Measurements from ENCODE around the gene LCE7A.

The LCE7A gene

DNA sequence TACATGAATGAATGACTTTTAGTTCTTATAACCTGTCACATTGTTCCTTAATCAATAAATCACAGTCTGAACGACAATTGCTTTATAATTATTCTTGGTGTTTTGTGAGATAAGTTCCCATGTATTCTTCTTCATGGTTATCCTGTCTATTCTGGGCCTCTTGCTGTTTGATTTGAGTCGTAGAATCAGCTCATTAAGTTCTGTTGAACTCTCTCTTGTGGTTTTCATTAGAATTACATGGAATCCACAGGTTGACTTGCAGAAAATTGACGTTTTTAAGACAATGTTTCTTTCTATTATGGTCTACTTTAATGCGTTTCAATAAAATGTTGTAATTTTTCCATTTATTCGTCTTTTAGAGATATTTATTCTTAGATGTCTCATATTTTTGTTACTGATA, 36.5 kb upstream of the LCE7A start:
- Histone ChIP-seq H3K9ac (ENCODE audit: low read length) (no peak overlapping the region), H3K4me2 (ENCODE audit: low read length) (no peak overlapping the region), H2BK120ac (ENCODE audit: insufficient read depth, low read length, poor library complexity) (no peak overlapping the region), H3K14ac (ENCODE audit: low read length) (no peak overlapping the region), H3K18ac (ENCODE audit: low read length) (no peak overlapping the region), H2AFZ (ENCODE audit: insufficient read depth, low read length, poor library complexity) (no peak overlapping the region), H3K23ac (ENCODE audit: low read length) (no peak overlapping the region), H3K36me3 (ENCODE audit: control insufficient read depth in 1 of 2, insufficient read depth in 2 of 2, low read length in 2 of 2) (no peaks in the 10 kb centered on the region), H2AK5ac (ENCODE audit: low read length) (no peak overlapping the region), H3K79me1 (ENCODE audit: low read length) (no peaks in the 10 kb centered on the region), H3K27ac (ENCODE audit: low read depth, low read length) (no peak overlapping the region), H4K91ac (ENCODE audit: low read depth, low read length) (no peak overlapping the region), H4K8ac (ENCODE audit: low read depth, low read length) (no peak overlapping the region), H2BK12ac (ENCODE audit: low read length) (no peak overlapping the region), H3K4ac (ENCODE audit: low read depth, low read length) (no peak overlapping the region), H3K9me3 (ENCODE audit: insufficient read depth, low read depth, low read length) (peaks cover 13% of the 10 kb centered on the region), H3K4me3 (ENCODE audit: low read depth, low read length) (no peak overlapping the region), H2BK5ac (ENCODE audit: low read depth, low read length, poor library complexity) (no peak overlapping the region), H3K79me2 (ENCODE audit: control insufficient read depth, insufficient read depth, low read length, poor library complexity) (no peaks in the 10 kb centered on the region), H3K4me1 (ENCODE audit: control insufficient read depth in 1 of 2, insufficient read depth in 2 of 2, low read length in 2 of 2) (no peaks in the 10 kb centered on the region), H3K27me3 (ENCODE audit: insufficient read depth, low read length) (no peaks in the 10 kb centered on the region), H4K12ac (ENCODE audit: low read depth, low read length) (no peak overlapping the region)
- no CpG with 5 or more reads among the region's 5 CpGs for WGBS (ENCODE audit: extremely low coverage, insufficient coverage, insufficient read length)
- no peak for DNase-seq

DNA sequence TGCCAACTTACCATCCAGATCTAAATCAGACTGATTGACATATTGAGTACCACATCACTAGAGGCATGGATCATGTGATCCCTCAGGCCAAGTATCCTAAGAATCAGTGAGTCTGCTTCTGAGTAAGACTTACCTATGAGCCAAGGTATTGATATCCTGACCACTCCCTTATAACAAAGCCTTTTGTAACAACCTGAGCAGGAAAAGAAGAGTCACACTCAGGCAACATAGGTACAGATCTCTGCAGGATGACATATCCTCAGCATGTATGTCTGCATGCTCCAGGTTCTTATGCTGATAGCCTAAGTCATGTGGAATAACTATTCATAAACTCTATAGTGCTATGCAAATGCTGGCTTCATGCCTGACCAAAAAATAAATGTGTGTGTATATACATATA, 34.8 kb upstream of the LCE7A start:
- no peak overlapping the region for H4K8ac ChIP-seq (ENCODE audit: low read depth, low read length)
- no peak overlapping the region for H2BK12ac ChIP-seq (ENCODE audit: low read length)
- no peak overlapping the region for H3K9ac ChIP-seq (ENCODE audit: low read length)
- peaks cover 8% of the 10 kb centered on the region for H3K9me3 ChIP-seq (ENCODE audit: insufficient read depth, low read depth, low read length)
- H3K4me3 ChIP-seq (ENCODE audit: low read depth, low read length) = no peak overlapping the region
- H3K27me3 ChIP-seq (ENCODE audit: insufficient read depth, low read length) = no peaks in the 10 kb centered on the region
- no peak overlapping the region for H3K27ac ChIP-seq (ENCODE audit: low read depth, low read length)
- H3K23ac ChIP-seq (ENCODE audit: low read length) = no peak overlapping the region
- H2BK5ac ChIP-seq (ENCODE audit: low read depth, low read length, poor library complexity) = no peak overlapping the region
- no peaks in the 10 kb centered on the region for H3K79me2 ChIP-seq (ENCODE audit: control insufficient read depth, insufficient read depth, low read length, poor library complexity)
- no peak overlapping the region for H3K14ac ChIP-seq (ENCODE audit: low read length)
- no peaks in the 10 kb centered on the region for H3K79me1 ChIP-seq (ENCODE audit: low read length)
- no peak overlapping the region for H3K4ac ChIP-seq (ENCODE audit: low read depth, low read length)
- H3K36me3 ChIP-seq (ENCODE audit: control insufficient read depth in 1 of 2, insufficient read depth in 2 of 2, low read length in 2 of 2) = no peaks in the 10 kb centered on the region
- H3K4me1 ChIP-seq (ENCODE audit: control insufficient read depth in 1 of 2, insufficient read depth in 2 of 2, low read length in 2 of 2) = no peaks in the 10 kb centered on the region
- no peak overlapping the region for H4K91ac ChIP-seq (ENCODE audit: low read depth, low read length)
- no peak overlapping the region for H3K4me2 ChIP-seq (ENCODE audit: low read length)
- H3K18ac ChIP-seq (ENCODE audit: low read length) = no peak overlapping the region
- no peak overlapping the region for H2AFZ ChIP-seq (ENCODE audit: insufficient read depth, low read length, poor library complexity)
- no peak overlapping the region for H4K12ac ChIP-seq (ENCODE audit: low read depth, low read length)
- H2AK5ac ChIP-seq (ENCODE audit: low read length) = no peak overlapping the region
- H2BK120ac ChIP-seq (ENCODE audit: insufficient read depth, low read length, poor library complexity) = no peak overlapping the region
- DNase-seq = no peak

DNA sequence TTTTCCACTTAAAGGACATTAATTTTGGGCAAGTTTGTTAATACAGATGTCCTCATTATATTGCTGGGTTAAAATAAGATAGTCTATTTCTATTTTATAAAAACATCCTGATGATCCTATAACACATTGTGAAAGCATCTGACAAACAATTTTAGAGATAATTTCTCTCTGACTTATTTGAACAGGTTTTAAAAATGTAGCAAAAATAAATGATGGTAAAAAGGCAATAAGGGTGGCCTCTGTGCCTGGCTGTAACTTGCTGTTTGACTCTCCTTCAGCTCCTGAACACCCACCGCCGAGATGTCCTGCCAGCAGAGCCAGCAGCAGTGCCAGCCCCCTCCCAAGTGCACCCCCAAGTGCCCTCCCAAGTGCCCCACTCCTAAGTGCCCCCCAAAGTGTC, 32.6 kb upstream of the LCE7A start, which contains the start of gene LCE1A:
LCE1A (plus strand) TSS at position 301 of the 400 bp plus-strand sequence; CDS start at position 301, 0 bp downstream.
- Histone ChIP-seq H4K8ac (ENCODE audit: low read depth, low read length) (no peak within 1 kb of the TSS), H2AK5ac (ENCODE audit: low read length) (no peak within 1 kb of the TSS), H3K79me1 (ENCODE audit: low read length) (no peaks in the 10 kb centered on the region), H2BK5ac (ENCODE audit: low read depth, low read length, poor library complexity) (no peak within 1 kb of the TSS), H3K36me3 (ENCODE audit: control insufficient read depth in 1 of 2, insufficient read depth in 2 of 2, low read length in 2 of 2) (no peaks in the 10 kb centered on the region), H3K9ac (ENCODE audit: low read length) (no peak within 1 kb of the TSS), H4K91ac (ENCODE audit: low read depth, low read length) (no peak within 1 kb of the TSS), H3K18ac (ENCODE audit: low read length) (no peak within 1 kb of the TSS), H3K27me3 (ENCODE audit: insufficient read depth, low read length) (no peaks in the 10 kb centered on the region), H3K79me2 (ENCODE audit: control insufficient read depth, insufficient read depth, low read length, poor library complexity) (no peaks in the 10 kb centered on the region), H3K9me3 (ENCODE audit: insufficient read depth, low read depth, low read length) (peaks cover 10% of the 10 kb centered on the region), H2BK120ac (ENCODE audit: insufficient read depth, low read length, poor library complexity) (no peak within 1 kb of the TSS), H3K23ac (ENCODE audit: low read length) (no peak within 1 kb of the TSS), H3K27ac (ENCODE audit: low read depth, low read length) (no peak within 1 kb of the TSS), H3K4me1 (ENCODE audit: control insufficient read depth in 1 of 2, insufficient read depth in 2 of 2, low read length in 2 of 2) (no peaks in the 10 kb centered on the region), H2AFZ (ENCODE audit: insufficient read depth, low read length, poor library complexity) (no peak within 1 kb of the TSS), H4K12ac (ENCODE audit: low read depth, low read length) (no peak within 1 kb of the TSS), H3K4me2 (ENCODE audit: low read length) (no peak within 1 kb of the TSS), H3K14ac (ENCODE audit: low read length) (no peak within 1 kb of the TSS), H3K4ac (ENCODE audit: low read depth, low read length) (no peak within 1 kb of the TSS), H3K4me3 (ENCODE audit: low read depth, low read length) (no peak within 1 kb of the TSS), H2BK12ac (ENCODE audit: low read length) (no peak within 1 kb of the TSS)
- no peak for DNase-seq
- no CpG with 5 or more reads among the region's 2 CpGs for WGBS (ENCODE audit: extremely low coverage, insufficient coverage, insufficient read length)

DNA sequence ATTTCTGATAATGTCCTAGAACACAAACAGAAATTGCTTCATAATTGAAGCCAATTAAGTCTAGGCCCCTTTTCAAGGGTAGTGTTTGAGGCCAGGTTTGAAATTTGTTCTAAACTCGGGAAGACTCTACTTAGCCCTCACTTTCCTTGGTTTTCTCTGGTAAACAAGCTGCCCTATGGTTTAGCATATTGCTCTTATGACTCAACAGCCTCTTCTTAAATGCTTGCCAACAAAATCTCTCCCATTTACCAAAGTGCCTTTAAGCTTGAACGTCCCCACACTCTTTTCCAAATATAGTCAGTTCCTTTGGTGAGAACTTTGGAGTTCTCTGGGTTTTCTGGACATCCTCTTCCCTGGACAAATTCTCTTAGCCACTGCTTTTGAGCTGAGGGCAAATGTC, 22.9 kb upstream of the LCE7A start:
- no peak overlapping the region for H2AFZ ChIP-seq (ENCODE audit: insufficient read depth, low read length, poor library complexity)
- H3K18ac ChIP-seq (ENCODE audit: low read length) = no peak overlapping the region
- no peak overlapping the region for H2BK12ac ChIP-seq (ENCODE audit: low read length)
- H2AK5ac ChIP-seq (ENCODE audit: low read length) = no peak overlapping the region
- no peaks in the 10 kb centered on the region for H3K79me1 ChIP-seq (ENCODE audit: low read length)
- no peak for DNase-seq
- no peak overlapping the region for H3K27ac ChIP-seq (ENCODE audit: low read depth, low read length)
- no peak overlapping the region for H3K23ac ChIP-seq (ENCODE audit: low read length)
- no peak overlapping the region for H4K91ac ChIP-seq (ENCODE audit: low read depth, low read length)
- no peaks in the 10 kb centered on the region for H3K79me2 ChIP-seq (ENCODE audit: control insufficient read depth, insufficient read depth, low read length, poor library complexity)
- WGBS (ENCODE audit: extremely low coverage, insufficient coverage, insufficient read length) = no CpG with 5 or more reads among the region's 2 CpGs
- no peak overlapping the region for H3K4me2 ChIP-seq (ENCODE audit: low read length)
- H3K4me1 ChIP-seq (ENCODE audit: control insufficient read depth in 1 of 2, insufficient read depth in 2 of 2, low read length in 2 of 2) = no peaks in the 10 kb centered on the region
- H3K4ac ChIP-seq (ENCODE audit: low read depth, low read length) = no peak overlapping the region
- no peaks in the 10 kb centered on the region for H3K36me3 ChIP-seq (ENCODE audit: control insufficient read depth in 1 of 2, insufficient read depth in 2 of 2, low read length in 2 of 2)
- H3K14ac ChIP-seq (ENCODE audit: low read length) = no peak overlapping the region
- no peak overlapping the region for H3K4me3 ChIP-seq (ENCODE audit: low read depth, low read length)
- H2BK5ac ChIP-seq (ENCODE audit: low read depth, low read length, poor library complexity) = no peak overlapping the region
- no peaks in the 10 kb centered on the region for H3K27me3 ChIP-seq (ENCODE audit: insufficient read depth, low read length)
- no peak overlapping the region for H2BK120ac ChIP-seq (ENCODE audit: insufficient read depth, low read length, poor library complexity)
- no peak overlapping the region for H3K9ac ChIP-seq (ENCODE audit: low read length)
- H4K12ac ChIP-seq (ENCODE audit: low read depth, low read length) = no peak overlapping the region
- H4K8ac ChIP-seq (ENCODE audit: low read depth, low read length) = no peak overlapping the region
- no peaks in the 10 kb centered on the region for H3K9me3 ChIP-seq (ENCODE audit: insufficient read depth, low read depth, low read length)

Measured in trophoblast cell (in vitro differentiated cells and primary cell).